HUES48 (cell line): ENCODE results near the gene LDLRAD4.

Experiments used
- H3K27ac ChIP-seq: one replicate; pipeline ENCODE4 v1.7.0; 2013; ENCODE audit warnings: low read depth, low read length, inconsistent platforms
- H3K27me3 ChIP-seq: 2 replicates; pipeline ENCODE4 v1.6.1; 2013; ENCODE audit warnings: mild to moderate bottlenecking, low read length; ENCODE audit not compliant: control insufficient read depth, insufficient read depth
- H3K36me3 ChIP-seq: 2 replicates; pipeline ENCODE4 v1.6.1; 2013; ENCODE audit warnings: low read length; ENCODE audit not compliant: control insufficient read depth, insufficient read depth
- H3K4me1 ChIP-seq: 2 replicates; pipeline ENCODE4 v1.6.1; 2013; ENCODE audit warnings: mild to moderate bottlenecking, low read length; ENCODE audit not compliant: control insufficient read depth, insufficient read depth
- H3K4me3 ChIP-seq: 2 replicates; pipeline ENCODE4 v1.5.1; 2013; ENCODE audit warnings: mild to moderate bottlenecking, low read depth, low read length
- H3K9ac ChIP-seq: 2 replicates; pipeline ENCODE4 v1.6.1; 2013; ENCODE audit warnings: mild to moderate bottlenecking, low read depth, low read length, moderate library complexity
- H3K9me3 ChIP-seq: 2 replicates; pipeline ENCODE4 v1.6.1; 2013; ENCODE audit warnings: low read length; ENCODE audit not compliant: control insufficient read depth, insufficient read depth

The LDLRAD4 gene

DNA sequence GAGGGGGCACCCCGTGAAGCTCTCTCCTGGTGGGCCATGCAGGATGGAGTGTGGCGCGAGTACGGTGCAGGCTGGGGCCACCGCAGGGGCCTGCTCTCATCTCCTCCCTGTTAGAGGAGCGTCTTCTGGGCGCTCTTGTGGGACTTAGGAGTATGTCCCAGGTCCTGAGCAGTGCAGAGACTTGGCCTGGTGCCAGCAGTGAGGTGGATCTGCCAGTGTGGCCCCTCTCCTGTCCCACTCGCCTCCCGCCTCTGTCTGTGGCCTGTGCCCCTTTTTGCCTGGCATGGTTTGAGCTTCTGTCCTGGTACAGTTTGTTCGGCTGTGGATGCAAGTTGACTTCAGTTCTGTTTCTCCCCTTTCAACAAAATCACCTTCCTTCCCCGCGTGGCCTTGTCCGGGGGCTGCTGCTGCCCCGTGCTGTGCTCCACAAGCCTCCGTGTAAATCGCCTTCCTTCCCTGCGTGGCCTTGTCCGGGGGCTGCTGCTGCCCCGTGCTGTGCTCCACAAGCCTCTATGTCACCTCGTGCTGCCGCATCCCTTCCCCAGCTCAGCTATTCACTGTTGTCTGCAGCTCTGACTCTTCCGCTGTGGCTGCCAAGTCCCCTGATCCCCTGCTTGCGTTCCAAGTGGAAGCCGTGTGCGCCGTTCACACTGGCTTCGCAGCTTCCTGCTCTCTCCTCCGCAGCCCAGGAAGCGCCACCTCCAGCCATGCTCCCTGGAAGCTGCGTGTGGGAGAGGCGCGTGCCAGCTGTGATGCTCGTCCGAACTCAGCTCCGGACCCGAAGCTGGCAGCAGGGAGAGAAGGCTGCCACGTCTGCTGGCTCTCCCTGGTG is 13.7 kb downstream of the LDLRAD4 start:
- H3K9me3 ChIP-seq, result no peaks in the 10 kb centered on the region
- H3K4me1 ChIP-seq, result 0 out of 2 replicates have a peak, but pooled peaks cover 9% of the 10 kb centered on the region
- no peak overlapping the region for H3K27ac ChIP-seq
- H3K9ac ChIP-seq, result no peak overlapping the region
- no peak overlapping the region for H3K4me3 ChIP-seq
- H3K27me3 ChIP-seq, result no peaks in the 10 kb centered on the region
- no peaks in the 10 kb centered on the region for H3K36me3 ChIP-seq

DNA sequence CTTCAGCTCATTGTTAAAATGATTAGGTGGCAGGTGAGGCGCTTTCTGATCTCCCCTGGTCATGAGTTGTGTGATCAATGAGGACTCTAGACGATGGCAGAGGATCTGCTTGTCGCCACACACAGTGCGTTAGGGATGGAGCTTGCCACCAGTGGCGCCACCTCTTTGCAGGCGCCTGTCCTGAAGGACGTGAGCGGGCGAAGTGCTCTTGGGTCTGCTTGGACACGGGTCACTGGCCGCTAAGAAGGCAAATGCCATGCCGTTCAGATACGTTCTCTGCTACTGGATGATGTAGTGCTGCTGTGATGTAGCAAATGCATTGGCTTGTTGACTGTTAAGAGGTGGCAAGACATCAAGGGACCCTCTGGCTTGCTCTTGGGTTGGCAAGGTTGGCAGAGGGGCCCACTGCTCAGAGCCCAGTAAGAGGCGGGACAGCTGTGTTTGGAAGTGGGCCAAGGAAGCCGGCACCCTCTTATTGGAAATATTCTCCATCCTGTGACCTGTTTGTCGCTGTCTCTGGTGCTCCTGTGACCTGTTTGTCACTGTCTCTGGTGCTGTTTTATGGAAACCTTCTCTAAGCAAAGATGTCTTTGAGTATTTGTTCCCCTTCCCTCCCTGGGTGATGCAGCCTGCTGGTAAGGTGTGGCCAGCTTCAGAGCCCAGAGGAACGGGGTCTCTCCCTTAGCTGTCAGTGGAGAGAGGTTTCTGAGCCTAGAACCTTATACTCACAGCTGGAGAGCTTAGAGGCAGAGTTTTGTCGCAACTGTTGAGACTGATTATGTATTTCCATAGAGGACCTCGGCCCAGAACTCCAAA is 14.6 kb downstream of the LDLRAD4 start:
- Histone ChIP-seq H3K9ac (no peak overlapping the region), H3K27me3 (no peaks in the 10 kb centered on the region), H3K4me1 (0 out of 2 replicates have a peak, but pooled peaks cover 9% of the 10 kb centered on the region)

DNA sequence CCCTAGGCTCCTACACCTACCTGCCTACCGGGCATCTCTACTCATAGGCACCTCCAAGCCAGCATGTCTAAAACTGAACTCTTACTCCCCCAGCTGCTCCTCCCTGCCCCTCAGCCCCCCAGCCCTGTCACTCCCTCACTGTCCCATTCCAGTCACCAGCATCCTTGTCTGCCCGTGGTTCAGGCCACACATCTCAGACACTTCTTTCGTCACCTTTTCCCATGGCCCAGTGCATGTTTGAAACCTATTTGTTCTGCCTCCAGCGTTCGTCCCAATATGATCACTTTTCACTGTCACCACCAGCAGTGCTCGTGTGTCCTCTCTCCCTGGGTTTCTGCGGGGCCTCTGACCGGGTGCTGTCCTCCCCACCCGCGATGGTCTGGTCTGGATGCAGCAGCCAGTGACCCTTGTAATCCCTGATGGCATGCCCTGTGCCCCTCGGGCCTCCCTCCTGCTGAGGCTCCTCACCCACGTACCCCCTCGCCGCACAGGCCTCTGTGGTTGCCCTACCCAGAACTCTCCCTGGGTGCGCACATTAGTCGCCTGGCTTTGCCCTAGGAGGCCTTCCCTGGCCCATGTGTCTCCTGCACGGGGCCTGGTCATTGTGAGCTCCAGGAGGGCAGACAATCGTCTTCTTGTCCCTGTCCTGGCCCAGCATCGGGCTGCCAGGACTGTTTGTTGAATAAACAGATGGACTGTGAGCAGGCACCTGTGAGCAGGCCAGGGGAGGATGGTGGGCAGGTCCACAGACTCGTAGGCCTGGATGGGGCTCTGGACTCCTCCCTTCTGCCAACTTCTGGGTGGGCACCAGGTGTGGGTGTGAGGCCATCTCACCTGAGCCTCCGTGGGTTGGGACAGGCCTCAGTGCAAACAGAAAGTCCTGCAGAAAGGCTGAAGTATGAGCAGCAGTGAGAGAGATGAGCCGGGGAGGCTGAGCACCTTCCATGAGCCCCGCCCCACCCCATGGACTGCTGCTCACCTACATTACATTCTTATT is 15.5 kb downstream of the LDLRAD4 start:
- H3K4me3 ChIP-seq, result no peak overlapping the region
- no peaks in the 10 kb centered on the region for H3K27me3 ChIP-seq
- no peaks in the 10 kb centered on the region for H3K9me3 ChIP-seq
- H3K4me1 ChIP-seq, result 0 out of 2 replicates have a peak, but pooled peaks cover 9% of the 10 kb centered on the region
- no peak overlapping the region for H3K27ac ChIP-seq
- H3K36me3 ChIP-seq, result no peaks in the 10 kb centered on the region
- H3K9ac ChIP-seq, result no peak overlapping the region

More for the DNA sequence above, 14.6 kb downstream of the LDLRAD4 start:
- Histone ChIP-seq H3K27ac (no peak overlapping the region), H3K9me3 (no peaks in the 10 kb centered on the region), H3K4me3 (no peak overlapping the region), H3K36me3 (no peaks in the 10 kb centered on the region)

DNA sequence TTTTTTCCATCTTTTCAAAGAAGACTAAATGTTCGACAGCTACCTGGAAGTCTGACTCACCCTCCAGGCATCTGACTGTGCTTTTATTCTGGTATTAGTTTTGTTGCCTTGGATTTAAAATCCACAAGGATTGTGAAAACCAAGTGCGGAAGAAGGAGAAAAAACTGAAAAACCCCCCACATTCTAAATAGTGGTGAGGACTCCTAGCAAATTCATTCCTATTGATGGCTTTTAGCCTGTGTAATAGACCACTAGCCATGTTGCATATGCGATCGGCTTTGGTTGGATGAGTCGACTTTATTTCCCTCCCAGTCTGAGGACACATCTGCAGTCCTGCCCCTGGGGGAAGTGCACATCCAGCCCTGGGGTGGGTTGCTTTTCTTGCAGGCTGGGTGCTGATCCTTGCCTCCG is 16.9 kb downstream of the LDLRAD4 start:
- Histone ChIP-seq H3K27me3 (no peaks in the 10 kb centered on the region), H3K9ac (no peak overlapping the region)

DNA sequence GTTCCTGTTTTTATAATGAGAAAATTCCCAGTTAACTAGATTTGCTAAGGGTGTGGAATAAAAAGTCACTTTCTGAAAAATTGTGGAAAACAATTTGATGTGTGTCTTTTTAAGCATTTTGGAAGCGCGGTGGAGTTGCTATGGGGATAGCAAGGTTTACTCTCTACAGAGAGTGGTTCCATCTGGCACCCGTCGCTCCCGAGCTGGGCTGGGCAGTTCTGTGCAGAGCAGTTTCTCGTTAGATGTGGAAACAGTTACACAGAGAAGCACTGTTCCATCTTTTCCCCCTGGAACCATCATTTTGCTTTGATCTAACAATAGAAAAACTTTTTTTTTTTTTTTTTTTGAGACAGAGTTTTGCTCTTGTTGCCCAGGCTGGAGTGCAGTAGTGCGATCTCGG is 17.4 kb downstream of the LDLRAD4 start:
- Histone ChIP-seq H3K27me3 (no peaks in the 10 kb centered on the region), H3K4me1 (0 out of 2 replicates have a peak, but pooled peaks cover 13% of the 10 kb centered on the region), H3K27ac (no peak overlapping the region), H3K36me3 (no peaks in the 10 kb centered on the region), H3K4me3 (no peak overlapping the region), H3K9ac (no peak overlapping the region), H3K9me3 (no peaks in the 10 kb centered on the region)

More for the DNA sequence above, 16.9 kb downstream of the LDLRAD4 start:
- Histone ChIP-seq H3K4me3 (no peak overlapping the region), H3K27ac (peak overlapping the region; percentile 17), H3K9me3 (no peaks in the 10 kb centered on the region), H3K4me1 (0 out of 2 replicates have a peak, but pooled peaks cover 13% of the 10 kb centered on the region), H3K36me3 (no peaks in the 10 kb centered on the region)

DNA sequence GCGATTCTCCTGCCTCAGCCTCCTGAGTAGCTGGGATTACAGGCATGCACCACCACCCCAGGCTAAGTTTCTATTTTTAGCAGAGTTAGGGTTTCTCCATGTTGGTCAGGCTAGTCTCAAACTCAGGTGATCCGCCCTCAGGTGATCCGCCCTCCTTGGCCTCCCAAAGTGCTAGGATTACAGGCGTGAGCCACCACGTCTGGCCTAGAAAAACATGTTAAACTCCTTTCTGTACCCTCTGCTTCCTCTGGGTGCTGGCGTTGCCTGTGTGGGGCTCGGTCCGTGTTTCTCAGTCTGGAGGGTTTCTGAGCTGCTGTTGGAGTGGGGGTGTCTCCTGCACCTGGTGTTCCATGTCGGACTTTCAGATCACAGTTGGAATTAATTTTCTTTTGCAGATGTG is 17.9 kb downstream of the LDLRAD4 start:
- Histone ChIP-seq H3K36me3 (no peaks in the 10 kb centered on the region), H3K27me3 (no peaks in the 10 kb centered on the region), H3K4me3 (no peak overlapping the region), H3K9ac (no peak overlapping the region), H3K27ac (no peak overlapping the region), H3K4me1 (0 out of 2 replicates have a peak, but pooled peaks cover 13% of the 10 kb centered on the region), H3K9me3 (no peaks in the 10 kb centered on the region)

DNA sequence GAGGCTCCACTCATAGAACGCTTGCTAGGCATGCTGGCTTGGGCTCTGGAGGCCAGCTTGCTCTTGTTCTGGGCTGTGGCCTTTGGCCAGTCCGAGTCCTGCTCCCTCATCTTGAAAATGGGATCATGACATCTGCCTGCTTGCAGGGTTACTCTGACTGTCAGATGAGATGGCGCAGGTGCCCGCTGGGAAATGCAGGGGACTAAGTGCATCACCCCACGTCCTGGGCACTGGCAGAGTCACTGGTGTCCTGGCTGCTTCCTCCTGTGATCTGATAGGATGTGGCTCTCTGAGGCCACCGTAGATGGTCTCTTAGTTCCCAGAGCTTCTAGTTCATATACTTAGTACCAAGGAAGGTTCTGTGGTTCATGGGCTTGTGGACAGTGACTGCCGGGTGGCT is 18.5 kb downstream of the LDLRAD4 start:
- H3K4me3 ChIP-seq, result no peak overlapping the region

DNA sequence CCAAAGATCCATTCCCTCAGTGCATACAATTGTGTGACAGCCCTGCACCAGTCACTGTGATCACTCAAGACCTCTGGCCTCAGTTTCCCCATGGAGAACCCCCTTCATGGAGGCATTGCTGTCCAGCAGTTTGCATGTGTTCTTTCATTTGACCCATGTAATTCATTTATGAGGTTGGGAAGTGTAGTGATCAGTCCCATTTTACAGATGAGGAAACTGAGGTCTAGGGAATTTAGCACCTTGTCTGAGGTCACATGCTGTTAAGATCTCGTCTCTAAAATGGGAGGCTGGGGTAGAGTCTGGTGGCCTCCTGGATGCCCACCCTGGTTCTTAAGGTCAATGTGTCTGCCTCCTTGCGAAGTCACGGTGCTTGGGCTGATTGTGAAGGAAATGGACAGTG is 19.1 kb downstream of the LDLRAD4 start:
- H3K36me3 ChIP-seq, result no peaks in the 10 kb centered on the region
- H3K9me3 ChIP-seq, result no peaks in the 10 kb centered on the region
- no peak overlapping the region for H3K4me3 ChIP-seq
- 0 out of 2 replicates have a peak, but pooled peaks cover 13% of the 10 kb centered on the region for H3K4me1 ChIP-seq
- H3K27me3 ChIP-seq, result no peaks in the 10 kb centered on the region
- no peak overlapping the region for H3K9ac ChIP-seq
- no peak overlapping the region for H3K27ac ChIP-seq

More for the DNA sequence above, 18.5 kb downstream of the LDLRAD4 start:
- H3K9me3 ChIP-seq, result no peaks in the 10 kb centered on the region
- H3K27me3 ChIP-seq, result no peaks in the 10 kb centered on the region
- H3K4me1 ChIP-seq, result 0 out of 2 replicates have a peak, but pooled peaks cover 13% of the 10 kb centered on the region
- H3K36me3 ChIP-seq, result no peaks in the 10 kb centered on the region
- H3K9ac ChIP-seq, result no peak overlapping the region
- H3K27ac ChIP-seq, result no peak overlapping the region

DNA sequence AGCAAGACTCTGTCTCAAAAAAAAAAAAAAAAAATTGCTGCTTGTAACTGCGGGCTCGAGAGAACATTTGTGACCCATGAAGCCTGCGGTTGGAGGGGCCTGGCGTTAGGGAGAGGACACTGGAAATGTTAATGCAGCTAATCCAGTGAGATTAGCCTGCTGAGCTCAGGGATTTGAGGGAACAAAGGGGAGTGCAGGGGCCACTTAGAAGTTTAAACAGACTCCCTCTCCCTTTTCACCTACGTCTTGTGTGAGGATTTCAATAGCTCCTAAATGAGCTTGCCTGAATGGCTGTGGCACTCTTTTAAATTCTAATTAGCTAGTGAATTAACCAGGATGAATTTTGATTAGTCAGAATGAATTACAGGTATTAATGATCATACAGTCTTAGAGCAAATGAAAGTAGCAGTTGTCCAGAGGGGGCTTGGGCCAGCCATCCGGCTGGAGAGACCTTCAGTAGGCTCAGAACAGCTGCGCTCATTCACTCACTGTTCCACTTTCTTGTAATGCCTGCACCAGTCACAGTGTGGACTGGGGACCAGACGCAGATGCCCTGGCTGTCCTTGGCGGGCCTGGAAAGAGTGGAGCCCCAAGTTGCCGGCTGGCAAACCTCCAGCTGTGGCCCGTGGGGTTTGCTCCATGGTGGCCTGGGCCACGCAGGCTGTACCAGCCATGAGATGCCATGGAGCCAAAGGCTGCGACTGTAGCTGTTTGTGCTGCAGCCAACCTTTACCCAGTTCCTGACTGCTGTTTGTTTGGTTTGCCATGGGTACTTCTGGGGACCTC is 20.8 kb downstream of the LDLRAD4 start:
- H3K9ac ChIP-seq, result no peak overlapping the region
- H3K27me3 ChIP-seq, result no peaks in the 10 kb centered on the region
- no peaks in the 10 kb centered on the region for H3K36me3 ChIP-seq
- 0 out of 2 replicates have a peak, but pooled peaks cover 13% of the 10 kb centered on the region for H3K4me1 ChIP-seq
- H3K9me3 ChIP-seq, result no peaks in the 10 kb centered on the region
- peak overlapping the region; percentile 33 for H3K27ac ChIP-seq
- H3K4me3 ChIP-seq, result no peak overlapping the region
